GM20000 (cell line): ENCODE data around the gene ELMO2.

ENCODE experiments used
- DNase-seq: peaks from one replicate; pipeline ENCODE4 v3.0.0; 2012; ENCODE audit warnings: low spot score
- CTCF ChIP-seq: IDR thresholded peaks from 2 replicates; pipeline ENCODE4 v1.5.1; 2012; ENCODE audit warnings: mild to moderate bottlenecking, control low read depth; ENCODE audit errors: extremely low read depth, missing control alignments

ELMO2 gene

GRCh38 chr20:46378412-46379009 is 27.9 kb downstream of the ELMO2 start:
- TF ChIP-seq CTCF: no peak
- DNase-seq: no peak

- TF ChIP-seq CTCF: no peak
- DNase-seq: no peak
Measured at GRCh38 chr20:46377518-46377917, 28.9 kb downstream of the ELMO2 start.

- DNase-seq: no peak
- TF ChIP-seq CTCF: no peak
Measured at GRCh38 chr20:46376196-46376785, 30.1 kb downstream of the ELMO2 start.

GRCh38 chr20:46375771-46376170 is 30.6 kb downstream of the ELMO2 start:
- DNase-seq: no peak
- TF ChIP-seq CTCF: no peak

- DNase-seq: no peak
Measured at GRCh38 chr20:46374383-46374782, 32.0 kb downstream of the ELMO2 start.

GRCh38 chr20:46371656-46372055 is 34.8 kb downstream of the ELMO2 start:
- DNase-seq: no peak
- no peak for TF ChIP-seq CTCF

More at GRCh38 chr20:46374383-46374782, 32.0 kb downstream of the ELMO2 start:
- TF ChIP-seq CTCF: no peak

- no peak for TF ChIP-seq CTCF
- DNase-seq: no peak
Measured at GRCh38 chr20:46368902-46369268, 37.5 kb downstream of the ELMO2 start.
